ENCODE results near the gene GATM.

Gene GATM, protein sequence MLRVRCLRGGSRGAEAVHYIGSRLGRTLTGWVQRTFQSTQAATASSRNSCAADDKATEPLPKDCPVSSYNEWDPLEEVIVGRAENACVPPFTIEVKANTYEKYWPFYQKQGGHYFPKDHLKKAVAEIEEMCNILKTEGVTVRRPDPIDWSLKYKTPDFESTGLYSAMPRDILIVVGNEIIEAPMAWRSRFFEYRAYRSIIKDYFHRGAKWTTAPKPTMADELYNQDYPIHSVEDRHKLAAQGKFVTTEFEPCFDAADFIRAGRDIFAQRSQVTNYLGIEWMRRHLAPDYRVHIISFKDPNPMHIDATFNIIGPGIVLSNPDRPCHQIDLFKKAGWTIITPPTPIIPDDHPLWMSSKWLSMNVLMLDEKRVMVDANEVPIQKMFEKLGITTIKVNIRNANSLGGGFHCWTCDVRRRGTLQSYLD

DNA sequence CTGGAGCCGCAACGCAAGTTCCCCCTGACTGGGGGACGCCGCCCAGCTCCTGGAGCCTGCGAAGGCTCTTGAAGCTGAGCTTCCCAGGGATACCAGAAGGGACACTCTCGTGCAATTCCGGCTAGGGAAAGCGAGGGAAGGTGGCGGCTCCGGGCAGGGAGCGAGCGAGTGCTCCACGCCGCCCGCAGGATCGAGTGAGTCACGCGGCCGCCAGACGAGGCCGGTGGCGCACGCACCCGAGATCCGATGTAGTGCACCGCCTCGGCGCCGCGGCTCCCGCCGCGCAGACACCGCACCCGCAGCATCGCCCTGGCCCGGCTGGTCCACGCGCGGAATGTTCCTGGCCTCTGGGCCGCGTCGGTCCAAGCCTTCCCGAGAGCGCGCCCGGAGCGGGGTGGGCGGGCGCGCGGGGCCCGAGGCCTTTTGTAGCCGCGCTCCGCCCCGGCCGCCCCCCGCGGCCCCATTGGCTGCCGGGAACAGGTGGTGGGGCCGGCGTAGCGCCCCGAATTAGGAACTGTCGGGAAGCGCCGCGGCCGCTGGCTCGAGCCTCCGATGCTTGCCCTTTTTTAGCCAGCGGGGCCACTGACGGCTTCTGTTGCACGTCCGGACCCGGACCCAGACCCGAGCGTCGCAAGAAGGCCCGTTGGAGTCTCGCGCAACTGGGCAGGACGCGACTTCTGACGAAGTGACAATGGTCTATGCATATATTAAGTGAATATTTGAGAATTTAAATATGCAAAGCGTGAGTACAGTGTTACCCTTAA lies at the start of gene GATM:
GATM (minus strand) TSS at position 396 of the 764 bp plus-strand sequence; CDS start at position 305, 91 bp downstream.
- peak in 1 of 2 donors; percentile 58 for DNase-seq (ENCODE audit: low read depth in 2 of 2)

DNA sequence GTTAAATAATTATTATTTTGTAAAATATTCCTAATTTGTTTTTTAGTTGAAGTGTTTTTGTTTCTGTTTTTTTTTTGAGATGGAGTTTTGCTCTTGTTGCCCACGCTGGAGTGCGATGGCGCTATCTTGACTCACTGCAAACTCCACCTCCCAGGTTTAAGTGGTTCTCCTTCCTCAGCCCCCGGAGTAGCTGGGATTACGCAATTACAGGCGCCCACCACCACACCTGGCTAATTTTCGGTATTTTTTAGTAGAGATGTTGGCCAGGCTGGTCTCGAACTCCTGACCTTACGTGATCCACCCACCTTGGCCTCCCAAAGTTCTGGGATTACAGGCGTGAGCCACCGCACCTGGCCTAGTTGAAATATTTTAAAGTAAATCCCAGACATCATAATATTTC lies 48.7 kb upstream of the GATM start:
- no peak for DNase-seq (ENCODE audit: low read depth in 2 of 2)

DNA sequence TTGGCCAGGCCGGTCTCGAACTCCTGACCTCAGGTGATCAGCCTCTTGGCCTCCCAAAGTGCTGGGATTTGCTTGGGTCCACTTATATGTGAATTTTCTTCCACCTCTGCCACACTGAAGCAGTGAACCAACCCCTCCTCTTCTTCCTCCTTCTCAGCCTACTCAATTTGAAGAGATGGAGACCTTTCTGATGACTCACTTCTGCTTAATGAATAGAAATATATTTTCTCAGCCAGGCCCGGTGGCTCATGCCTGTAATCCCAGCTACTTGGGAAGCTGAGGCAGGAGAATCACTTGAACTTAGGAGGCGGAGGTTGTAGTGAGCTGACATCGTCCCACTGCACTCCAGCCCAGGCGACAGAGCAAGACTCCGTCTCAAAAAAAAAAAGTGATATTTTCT lies 46.8 kb upstream of the GATM start:
- DNase-seq (ENCODE audit: low read depth in 2 of 2) = no peak

DNA sequence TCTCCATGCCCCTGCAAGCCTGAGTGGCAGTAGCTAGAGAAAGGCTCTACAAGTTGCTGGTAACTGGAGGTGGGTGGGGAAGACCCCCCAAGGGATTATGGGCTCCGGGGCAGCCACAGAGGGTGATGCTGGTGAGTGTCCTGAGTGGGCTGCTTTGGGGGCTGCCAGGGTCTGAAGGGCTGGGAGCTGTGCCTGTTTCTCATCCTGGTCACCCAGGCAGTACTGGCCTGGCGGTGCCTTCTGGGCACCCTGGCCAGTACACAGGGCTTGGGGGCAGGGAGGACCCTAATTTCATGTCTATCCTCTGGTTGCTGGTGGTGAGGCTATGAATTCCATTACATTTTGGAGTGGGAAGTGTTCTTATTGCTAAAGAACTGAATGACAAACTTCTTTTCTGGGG lies 46.1 kb upstream of the GATM start:
- DNase-seq (ENCODE audit: low read depth in 2 of 2) = no peak

DNA sequence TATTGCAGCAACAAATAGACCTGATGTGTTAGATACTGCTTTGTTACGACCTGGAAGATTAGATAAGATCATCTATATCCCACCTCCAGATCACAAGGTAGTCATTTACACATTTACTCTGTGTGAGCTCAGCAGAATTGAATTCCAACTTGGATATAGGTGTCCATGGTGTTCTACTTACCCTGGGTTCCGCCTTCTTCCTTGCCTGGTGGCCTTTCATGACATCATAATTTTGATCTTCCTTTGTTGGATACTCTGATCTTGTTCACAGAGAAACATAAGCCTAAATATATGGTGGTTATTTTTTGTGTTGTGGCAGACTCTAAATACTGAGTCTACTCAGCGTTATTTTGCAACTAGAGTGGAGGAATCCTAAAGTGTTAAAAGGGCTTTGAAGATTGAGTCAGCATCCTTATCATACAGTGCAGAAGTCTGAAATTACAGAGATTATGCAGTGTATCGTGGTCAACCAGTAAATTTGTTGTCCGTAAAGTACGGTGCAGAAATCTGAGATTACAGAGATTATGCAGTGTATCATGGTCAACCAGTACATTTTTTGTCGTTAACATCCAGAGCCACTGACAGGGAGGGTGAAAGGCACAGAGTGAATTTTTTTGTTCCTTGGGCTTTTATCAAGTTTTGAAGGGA lies 39.1 kb upstream of the GATM start:
- DNase-seq (ENCODE audit: low read depth in 2 of 2) = no peak

DNA sequence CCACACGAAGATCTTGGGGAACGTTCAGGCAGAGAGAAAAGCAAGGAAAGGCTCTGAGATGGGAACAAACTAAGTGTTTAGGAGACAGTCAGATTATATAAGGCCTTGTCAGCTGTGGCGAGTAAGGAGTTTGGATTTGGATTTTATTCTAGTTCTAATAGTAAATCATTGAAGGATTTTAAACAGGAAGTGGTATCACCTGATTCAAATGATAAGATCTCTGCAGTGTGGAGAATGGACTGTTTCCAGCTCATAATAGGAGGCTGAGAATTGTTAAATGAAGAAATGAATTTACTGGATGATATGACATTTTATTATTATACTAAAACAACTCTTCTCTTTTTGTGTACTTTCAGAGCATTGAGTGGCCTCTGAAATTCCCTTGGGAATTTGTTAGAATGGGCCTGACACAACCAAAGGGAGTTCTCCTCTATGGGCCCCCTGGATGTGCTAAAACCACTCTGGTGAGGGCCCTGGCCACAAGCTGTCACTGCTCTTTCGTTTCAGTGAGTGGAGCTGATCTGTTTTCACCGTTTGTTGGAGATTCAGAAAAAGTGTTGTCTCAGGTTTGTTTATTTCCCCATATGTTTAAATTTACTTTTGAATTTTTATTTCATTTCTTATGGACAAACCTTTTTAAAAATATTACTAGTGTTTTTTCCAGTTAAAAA lies 36.0 kb upstream of the GATM start:
- DNase-seq (ENCODE audit: low read depth in 2 of 2) = no peak

DNA sequence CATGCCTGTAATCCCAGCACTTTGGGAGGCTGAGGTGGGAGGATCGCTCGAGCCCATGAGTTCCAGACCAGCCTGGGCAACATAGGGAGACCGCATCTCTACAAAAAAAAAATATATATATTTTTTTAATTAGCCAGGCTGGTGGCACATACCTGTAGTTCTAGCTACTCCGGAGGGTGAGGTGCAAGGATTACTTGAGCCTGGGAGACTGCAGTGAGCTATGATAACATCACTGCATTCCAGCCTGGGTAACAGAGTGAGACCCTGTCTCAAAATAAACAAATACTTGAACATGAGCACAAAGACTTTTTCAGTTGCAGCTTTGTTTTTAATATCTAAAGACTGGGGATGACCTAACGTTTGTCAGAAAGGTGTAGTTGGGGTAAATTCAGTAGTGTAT lies 31.3 kb upstream of the GATM start:
- DNase-seq (ENCODE audit: low read depth in 2 of 2) = no peak

DNA sequence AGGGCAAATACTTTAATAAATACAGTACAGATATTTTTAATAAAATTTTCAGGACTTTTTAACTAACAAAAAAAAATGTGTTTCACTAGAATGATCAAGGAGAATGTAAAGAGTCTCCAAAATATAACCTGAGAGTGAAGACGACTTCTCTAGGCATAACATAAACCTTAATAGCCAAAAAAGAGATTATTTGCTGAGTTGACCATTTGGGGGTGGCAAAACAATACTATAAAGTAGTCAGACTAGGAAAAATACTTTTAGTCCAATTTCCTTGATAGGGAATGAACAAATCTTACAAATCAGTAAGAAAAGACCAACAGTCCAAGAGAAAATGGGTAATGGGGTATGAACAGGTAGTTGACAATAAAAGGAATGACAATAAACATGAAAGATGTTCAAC lies 29.4 kb upstream of the GATM start:
- no peak for DNase-seq (ENCODE audit: low read depth in 2 of 2)

DNA sequence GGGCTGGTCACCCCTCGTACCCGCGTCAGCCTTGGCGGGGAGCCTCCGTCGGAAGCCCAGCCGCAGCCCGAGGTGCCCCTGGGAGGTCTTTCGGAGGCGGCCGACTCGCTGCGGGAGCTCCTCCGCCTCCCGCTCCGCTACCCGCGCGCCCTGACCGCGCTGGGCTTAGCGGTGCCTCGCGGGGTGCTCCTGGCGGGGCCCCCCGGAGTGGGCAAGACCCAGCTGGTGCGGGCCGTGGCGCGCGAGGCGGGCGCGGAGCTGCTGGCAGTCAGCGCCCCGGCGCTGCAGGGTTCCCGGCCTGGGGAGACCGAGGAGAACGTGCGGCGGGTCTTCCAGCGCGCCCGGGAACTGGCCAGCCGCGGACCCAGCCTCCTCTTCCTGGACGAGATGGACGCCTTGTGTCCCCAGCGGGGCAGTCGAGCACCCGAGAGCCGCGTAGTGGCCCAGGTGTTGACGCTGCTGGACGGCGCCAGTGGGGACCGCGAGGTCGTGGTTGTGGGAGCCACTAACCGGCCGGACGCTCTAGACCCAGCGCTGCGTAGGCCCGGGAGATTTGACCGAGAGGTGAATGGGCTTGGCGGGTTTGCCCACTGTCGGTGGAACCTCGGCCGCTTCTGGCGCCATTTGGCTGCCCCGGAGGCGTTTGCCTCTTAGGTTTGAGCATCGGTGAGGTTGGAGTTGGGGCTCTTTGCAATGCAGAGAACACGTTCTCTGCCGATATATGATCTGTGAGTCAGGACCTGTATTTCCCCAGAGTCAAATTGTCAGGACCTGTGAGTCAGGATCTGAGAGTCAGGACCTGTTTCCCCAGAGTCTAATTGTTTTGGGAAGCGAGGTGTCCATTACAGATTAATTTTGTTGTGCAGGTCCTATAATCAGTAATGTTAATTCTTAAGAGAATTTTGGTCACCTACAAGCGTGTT lies 24.9 kb upstream of the GATM start:
- DNase-seq (ENCODE audit: low read depth in 2 of 2) = peak in 1 of 2 donors; percentile 7

DNA sequence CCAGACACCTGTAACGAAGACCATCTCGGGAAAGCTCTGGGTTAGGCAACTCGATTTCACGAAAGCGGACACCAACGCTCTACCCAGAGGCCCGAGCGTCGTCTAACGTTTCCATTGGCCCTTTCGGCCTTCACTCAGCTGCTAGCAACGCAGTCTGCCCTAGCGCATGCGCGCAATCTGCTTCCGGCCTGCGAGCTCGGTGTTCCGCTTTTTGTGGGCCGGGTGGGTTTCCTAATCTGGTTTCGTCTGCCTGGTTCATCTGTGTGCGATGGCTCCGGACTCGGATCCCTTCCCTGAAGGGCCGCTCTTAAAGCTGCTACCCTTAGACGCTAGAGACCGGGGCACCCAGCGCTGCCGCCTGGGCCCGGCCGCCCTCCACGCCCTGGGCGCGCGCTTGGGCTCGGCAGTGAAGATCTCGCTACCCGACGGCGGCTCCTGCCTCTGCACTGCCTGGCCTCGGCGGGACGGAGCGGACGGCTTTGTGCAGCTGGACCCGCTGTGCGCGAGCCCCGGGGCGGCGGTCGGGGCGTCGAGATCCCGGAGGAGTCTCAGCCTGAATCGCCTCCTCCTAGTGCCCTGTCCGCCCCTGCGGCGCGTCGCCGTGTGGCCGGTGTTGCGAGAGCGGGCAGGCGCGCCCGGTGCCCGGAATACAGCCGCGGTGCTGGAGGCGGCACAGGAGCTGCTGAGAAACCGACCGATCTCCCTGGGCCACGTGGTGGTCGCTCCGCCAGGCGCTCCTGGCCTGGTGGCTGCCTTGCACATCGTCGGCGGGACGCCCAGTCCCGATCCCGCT lies 24.0 kb upstream of the GATM start:
- DNase-seq (ENCODE audit: low read depth in 2 of 2) = peak; percentile 94 to 95

DNA sequence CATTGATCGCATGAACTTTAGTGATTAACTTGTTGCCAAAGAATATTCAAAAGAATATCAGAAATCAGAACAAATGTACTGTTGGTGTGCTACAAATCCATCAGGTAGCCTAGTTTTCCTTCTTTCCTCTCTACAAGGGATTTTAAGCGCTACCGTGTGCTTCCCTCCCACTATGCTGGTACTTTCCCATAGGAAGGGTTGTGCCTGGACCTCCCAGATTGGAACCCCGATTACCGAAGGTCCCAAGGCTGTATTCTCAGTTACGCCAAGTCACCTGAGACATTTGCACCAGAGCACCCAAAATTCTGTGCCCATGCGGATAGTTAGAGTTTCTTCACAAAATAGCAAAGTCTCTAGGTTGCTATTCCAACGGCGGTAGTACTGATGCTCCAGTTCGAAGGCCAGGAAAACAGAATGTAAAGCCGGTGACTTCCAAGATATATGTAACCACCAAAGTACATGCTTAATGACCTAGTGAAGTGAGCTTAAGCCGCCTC lies 23.4 kb upstream of the GATM start:
- no peak for DNase-seq (ENCODE audit: low read depth in 2 of 2)

DNA sequence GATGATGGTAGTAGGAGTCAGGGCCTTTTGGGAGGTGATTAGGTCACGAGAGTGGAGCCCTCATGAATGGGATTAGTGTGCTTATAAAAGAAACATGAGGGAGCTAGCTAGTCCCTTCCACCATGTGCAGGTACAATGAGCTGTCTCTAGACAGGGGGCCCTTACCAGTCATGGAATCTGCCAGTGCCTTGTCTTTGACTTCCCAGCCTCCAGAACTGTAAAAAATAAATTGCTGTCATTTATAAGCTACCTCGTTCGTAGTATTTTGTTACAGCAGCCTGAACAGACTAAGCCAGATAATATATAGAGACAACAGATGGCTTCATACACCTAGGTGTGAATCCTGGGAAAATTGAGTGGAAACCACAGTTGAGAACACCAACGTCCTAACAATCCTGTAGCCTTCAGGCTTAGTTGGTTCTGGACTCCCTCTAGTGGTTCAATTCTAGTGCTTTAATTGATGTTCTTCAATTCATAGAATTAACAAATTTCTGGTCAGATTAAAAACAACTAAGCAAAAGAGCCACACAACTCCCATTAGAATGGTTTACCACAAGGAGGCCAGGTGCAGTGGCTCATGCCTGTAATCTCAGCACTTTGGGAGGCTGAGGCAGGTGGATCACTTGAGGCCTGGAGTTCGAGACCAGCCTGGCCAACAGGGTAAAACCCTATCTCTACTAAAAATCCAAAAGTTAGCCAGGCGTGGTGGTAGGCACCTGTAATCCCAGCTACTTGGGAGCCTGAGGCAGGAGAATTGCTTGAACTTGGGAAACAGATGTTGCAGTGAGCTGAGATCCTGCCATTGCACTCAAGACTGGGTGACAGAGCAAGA lies 21.3 kb upstream of the GATM start:
- DNase-seq (ENCODE audit: low read depth in 2 of 2) = no peak

DNA sequence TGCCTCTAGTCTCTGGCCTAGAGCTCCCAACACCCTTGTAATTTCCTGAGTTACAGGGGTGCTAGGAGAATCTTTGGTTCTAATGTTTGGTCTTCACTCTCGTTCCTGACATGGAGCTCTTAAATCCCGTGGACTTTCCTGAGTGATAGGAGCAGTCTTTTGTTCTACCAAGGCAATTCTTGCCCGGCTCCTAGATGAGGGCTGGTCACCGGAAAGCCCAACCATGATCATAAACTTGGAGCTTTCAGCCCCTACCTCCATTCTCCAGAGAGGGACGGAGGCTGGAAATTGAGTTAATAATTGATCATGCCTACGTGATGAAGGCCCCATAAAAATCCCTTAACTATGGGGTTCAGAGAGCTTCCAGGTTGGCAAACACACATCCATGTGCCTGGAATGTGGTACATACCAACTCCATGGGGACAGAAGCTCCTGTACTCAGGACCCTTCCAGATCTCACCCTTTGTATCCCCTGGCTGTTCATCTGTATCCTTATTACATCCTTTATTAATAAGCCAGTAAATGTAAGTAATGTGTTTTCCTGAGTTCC lies 18.8 kb upstream of the GATM start:
- no peak for DNase-seq (ENCODE audit: low read depth in 2 of 2)

DNA sequence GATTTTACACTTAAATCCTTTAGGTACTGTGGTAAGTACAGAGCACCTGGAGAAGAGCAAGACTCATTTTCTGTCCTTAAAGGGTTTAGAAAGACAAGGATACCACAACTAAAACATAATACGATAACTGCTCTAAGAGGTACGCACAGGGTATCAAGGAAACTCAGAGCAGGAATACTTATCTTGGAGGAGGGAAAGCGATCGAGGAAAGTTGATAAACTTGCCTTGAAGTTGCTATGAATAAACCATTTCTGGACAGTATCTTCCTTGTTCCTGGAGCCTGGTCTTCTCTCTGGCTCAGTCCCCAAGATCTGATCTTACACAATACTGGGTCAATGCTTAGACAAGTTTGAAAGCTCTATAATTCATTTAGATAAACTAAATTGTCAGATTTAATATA lies 17.6 kb upstream of the GATM start:
- no peak for DNase-seq (ENCODE audit: low read depth in 2 of 2)

DNA sequence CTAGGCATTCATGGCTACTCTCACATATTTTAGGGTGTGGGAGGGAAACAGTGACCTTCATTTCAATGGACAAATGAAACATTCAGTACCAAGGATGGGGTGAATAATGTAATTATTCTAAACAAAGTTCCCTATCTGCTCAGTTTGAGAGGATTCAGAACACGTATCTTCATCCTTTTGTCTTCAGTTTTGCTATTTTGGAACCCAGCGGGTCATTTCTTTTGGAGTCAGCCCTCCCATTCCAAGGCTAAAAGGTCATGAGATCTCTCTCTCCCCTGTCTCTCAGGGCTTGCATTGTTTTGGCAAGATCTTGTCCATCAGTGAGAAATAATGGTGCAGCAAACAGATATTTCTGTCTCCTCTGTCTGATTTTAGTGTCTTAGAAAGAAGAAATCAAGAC lies 16.3 kb upstream of the GATM start:
- DNase-seq (ENCODE audit: low read depth in 2 of 2) = no peak

DNA sequence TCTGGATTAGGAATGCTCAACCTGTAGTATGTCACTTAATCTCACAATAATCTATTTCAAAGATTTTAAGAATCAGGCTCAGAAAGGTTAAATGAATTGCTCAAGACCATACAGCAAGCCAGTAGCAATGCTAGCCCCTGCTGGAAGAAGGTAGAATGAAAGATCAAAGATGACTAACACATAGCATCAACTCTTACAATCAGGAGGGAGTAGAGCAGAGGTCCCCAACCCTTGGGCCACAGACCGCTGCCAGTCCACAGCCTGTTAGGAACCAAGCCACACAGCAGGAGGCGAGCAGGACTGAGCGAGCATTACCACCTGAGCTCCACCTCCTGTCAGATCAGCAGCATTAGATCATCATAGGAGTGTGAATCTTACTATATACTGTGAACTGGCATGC lies 15.5 kb upstream of the GATM start:
- no peak for DNase-seq (ENCODE audit: low read depth in 2 of 2)

DNA sequence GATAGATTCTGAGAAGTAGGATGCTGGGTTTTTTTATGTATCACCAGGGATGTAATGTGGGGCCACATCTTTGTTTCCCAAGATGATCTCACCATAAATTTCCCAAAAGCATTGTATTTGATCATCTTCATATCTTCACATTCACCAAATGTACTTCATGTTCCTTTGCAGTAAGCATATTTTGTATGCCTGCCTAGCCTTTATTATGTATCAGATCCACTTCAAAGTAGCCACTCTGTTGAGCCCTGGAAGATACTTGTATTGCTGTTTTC lies 14.2 kb upstream of the GATM start:
- DNase-seq (ENCODE audit: low read depth in 2 of 2) = no peak

DNA sequence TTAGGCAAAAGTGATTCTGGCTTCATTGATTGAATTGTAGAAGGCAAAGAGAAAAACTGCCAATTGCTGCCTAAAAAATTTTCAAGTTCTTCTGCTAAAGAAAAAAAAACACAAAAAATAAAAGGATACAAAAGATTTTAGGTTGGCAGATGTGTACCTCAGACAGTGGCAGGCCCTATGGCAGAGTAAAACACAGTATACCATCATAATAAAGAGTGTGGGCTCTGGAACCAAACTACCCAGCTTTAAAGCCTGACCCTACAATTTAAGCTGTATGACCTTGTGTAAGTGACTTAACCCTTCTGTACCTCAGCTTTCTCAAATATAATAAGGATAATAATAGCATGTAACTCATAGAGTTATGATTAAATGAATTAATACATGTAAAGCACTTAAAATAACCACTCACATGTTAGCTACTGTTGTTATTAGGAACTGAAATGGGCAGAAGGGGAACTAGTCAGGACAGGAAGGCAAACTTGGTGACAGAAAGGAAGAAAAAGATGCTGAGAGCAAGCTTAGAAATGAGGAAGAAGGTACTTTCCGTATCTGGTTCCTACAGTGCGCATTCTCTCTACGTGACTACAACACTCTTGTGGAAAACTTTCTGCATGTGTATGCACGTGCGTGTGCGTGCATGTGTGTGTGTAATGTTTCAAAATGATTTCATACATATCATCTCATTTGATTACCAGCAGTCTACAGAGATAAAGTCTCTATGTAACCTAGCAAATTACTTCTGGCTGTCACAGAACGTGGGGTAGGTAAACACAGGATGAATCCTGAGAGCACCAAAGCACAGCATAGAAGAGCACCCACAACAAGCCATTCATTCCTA lies 13.6 kb upstream of the GATM start:
- no peak for DNase-seq (ENCODE audit: low read depth in 2 of 2)

Data from stimulated activated CD8-positive, alpha-beta memory T cell treated with anti-CD3 and anti-CD28 coated beads, Interleukin-7, amount 100 ng/mL, for 4 hours (primary cell).